ENCODE data around the gene NSG1.
"Not testable (repeated sequence)": the region's sequence is repeated elsewhere in the genome, so short reads cannot be mapped to it uniquely, and the experiment has no call there.

Gene NSG1

DNA sequence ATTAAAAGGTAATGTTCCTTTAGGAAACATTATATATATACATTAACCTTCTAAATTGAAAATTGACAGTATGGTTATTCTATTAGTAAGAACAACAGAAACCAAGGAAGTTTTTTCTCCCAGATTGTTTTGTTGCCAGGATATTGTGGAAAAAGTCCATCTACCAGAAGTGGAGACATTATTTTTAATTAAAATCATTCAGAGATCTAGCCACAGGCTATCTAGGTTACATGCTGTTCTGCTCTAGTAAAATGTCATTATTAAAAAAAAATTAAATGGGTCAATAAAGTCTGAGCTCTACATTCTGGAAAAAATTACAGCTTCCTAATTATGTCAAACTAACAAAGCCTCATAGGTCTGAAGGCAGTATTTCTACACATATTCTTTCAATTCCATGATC, 74.3 kb downstream of the NSG1 start:
- H3K27ac ChIP-seq, result no peak overlapping the region
- DNase-seq (ENCODE audit: low read depth, low spot score), result no peak

DNA sequence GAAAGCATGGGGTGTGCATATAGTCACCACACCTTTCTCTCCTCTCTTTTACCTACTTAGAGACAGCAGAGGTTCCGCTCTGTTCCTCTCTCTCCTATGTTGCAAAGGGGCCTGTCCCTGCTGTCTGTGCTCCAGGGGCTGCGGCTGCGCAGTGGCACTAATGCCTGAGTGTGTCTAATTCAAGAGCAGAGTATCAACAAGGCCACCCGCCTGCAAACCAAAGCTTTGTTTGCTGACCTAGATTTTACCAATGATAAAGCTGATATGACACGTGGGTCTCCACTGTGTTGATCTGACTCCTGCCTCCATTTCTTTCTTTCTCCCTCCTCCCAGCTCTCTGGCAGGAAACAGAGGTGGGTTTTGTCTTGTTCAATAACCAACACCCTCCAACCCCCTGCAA, 74.9 kb downstream of the NSG1 start:
- no peak for DNase-seq (ENCODE audit: low read depth, low spot score)
- no peak overlapping the region for H3K27ac ChIP-seq

DNA sequence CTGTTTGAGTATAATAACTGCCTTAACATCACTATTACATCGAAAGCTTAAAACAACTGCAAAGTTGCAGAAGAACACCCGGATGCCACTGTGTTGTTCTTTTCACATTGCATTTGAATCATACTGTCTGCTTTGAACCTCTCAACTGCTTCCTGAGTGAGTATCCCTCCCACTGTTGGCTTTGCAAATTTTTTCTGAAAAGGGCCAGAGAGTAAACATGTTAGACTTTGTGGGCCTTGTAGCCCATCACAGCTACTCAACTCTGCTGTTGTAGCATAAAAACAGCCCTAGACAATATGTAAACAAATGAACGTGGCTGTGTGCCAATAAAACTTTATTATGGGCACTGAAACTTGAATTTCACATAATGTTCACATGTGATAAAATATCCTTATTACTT, 76.1 kb downstream of the NSG1 start:
- H3K27ac ChIP-seq, result no peak overlapping the region
- DNase-seq (ENCODE audit: low read depth, low spot score), result no peak

DNA sequence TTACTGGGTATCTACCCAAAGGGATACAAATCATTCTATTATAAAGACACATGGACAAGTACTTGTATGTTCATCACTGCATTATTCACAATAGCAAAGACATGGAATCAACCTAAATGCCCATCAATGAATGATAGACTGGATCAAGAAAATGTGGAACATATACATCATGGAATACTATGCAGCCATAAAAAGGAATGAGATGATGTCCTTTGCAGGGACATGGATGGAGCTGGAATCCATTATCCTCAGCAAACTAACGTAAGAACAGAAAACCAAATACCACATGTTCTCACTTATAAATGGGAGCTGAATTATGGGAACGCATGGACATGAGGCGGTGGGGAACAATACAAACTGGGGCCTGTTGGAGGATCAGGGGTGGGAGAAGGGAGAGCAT, 78.3 kb downstream of the NSG1 start:
- H3K27ac ChIP-seq; DNase-seq (ENCODE audit: low read depth, low spot score): not testable (repeated sequence)

All from epithelial cell of prostate (primary cell).